Middle frontal gyrus (tissue), 1 donor: ENCODE results near the gene DUSP10.

Source experiments
- DNase-seq: peaks from one replicate; pipeline ENCODE4 v3.0.0-alpha.2; 2015; ENCODE audit warnings: low spot score; ENCODE audit errors: extremely low spot score

The DUSP10 gene

GRCh38 chr1:221765527-221765926, 23.6 kb upstream of the DUSP10 start:
- no peak for DNase-seq

- DNase-seq = no peak
Observed at GRCh38 chr1:221762121-221762520, 20.2 kb upstream of the DUSP10 start.

- DNase-seq = no peak
Observed at GRCh38 chr1:221761354-221762002, 19.6 kb upstream of the DUSP10 start.

- no peak for DNase-seq
Observed at GRCh38 chr1:221760911-221761310, 19.0 kb upstream of the DUSP10 start.

- DNase-seq = no peak
Observed at GRCh38 chr1:221759436-221759835, 17.5 kb upstream of the DUSP10 start.

- no peak for DNase-seq
Observed at GRCh38 chr1:221758455-221758854, 16.6 kb upstream of the DUSP10 start.

- no peak for DNase-seq
Observed at GRCh38 chr1:221756830-221757551, 15.1 kb upstream of the DUSP10 start.

- DNase-seq = no peak
Observed at GRCh38 chr1:221753828-221754188, 11.9 kb upstream of the DUSP10 start.

- DNase-seq = no peak
Observed at GRCh38 chr1:221751226-221751887, 9.5 kb upstream of the DUSP10 start.

GRCh38 chr1:221748981-221749380, 7.1 kb upstream of the DUSP10 start:
- DNase-seq = no peak

- DNase-seq = no peak
Observed at GRCh38 chr1:221747839-221748238, 6.0 kb upstream of the DUSP10 start.

GRCh38 chr1:221743416-221744208, 1.7 kb upstream of the DUSP10 start:
- DNase-seq = no peak

GRCh38 chr1:221742555-221743415, 896 bp upstream of the DUSP10 start:
- no peak for DNase-seq

GRCh38 chr1:221740993-221741702, 741 bp downstream of the DUSP10 start:
- DNase-seq = no peak

- DNase-seq = no peak
Observed at GRCh38 chr1:221740369-221740992, 1.4 kb downstream of the DUSP10 start.

- DNase-seq = no peak
Observed at GRCh38 chr1:221739677-221740025, 2.2 kb downstream of the DUSP10 start.

GRCh38 chr1:221739018-221739676, 2.7 kb downstream of the DUSP10 start:
- DNase-seq = no peak

- no peak for DNase-seq
Observed at GRCh38 chr1:221736714-221737113, 5.2 kb downstream of the DUSP10 start.

GRCh38 chr1:221735999-221736398, 5.9 kb downstream of the DUSP10 start:
- DNase-seq = no peak
